Endothelial cell (in vitro differentiated cells): ENCODE measurements around the gene CCDC171. TPM values are rescaled to one million over a fixed set of nuclear protein-coding genes. Genes with fewer than 3 reads are reported as not detected.
A peak's percentile ranks its signal among the peaks of the same experiment; 100 is the strongest.

Source experiments
- DNase-seq: peaks from one replicate; pipeline ENCODE4 v3.0.0; 2021; ENCODE audit warnings: low spot score
- H3K27ac Mint-ChIP-seq: one replicate; pipeline ENCODE4 v1.8.0; 2021; ENCODE audit warnings: mixed read lengths, inconsistent platforms; ENCODE audit not compliant: unreplicated experiment
- H3K27me3 Mint-ChIP-seq: one replicate; pipeline ENCODE4 v1.8.0; 2021; ENCODE audit warnings: mild to moderate bottlenecking, moderate library complexity, mixed read lengths, inconsistent platforms; ENCODE audit not compliant: unreplicated experiment
- H3K36me3 Mint-ChIP-seq: one replicate; pipeline ENCODE4 v1.8.0; 2021; ENCODE audit warnings: mild to moderate bottlenecking, low read depth, mixed read lengths, inconsistent platforms; ENCODE audit not compliant: unreplicated experiment
- H3K4me1 Mint-ChIP-seq: one replicate; pipeline ENCODE4 v1.8.0; 2021; ENCODE audit warnings: mild to moderate bottlenecking, mixed read lengths, inconsistent platforms; ENCODE audit not compliant: unreplicated experiment
- H3K4me3 Mint-ChIP-seq: one replicate; pipeline ENCODE4 v1.8.0; 2021; ENCODE audit warnings: mild to moderate bottlenecking, mixed read lengths, inconsistent platforms; ENCODE audit not compliant: unreplicated experiment
- H3K9me3 Mint-ChIP-seq: one replicate; pipeline ENCODE4 v1.8.0; 2021; ENCODE audit warnings: mixed read lengths, inconsistent platforms; ENCODE audit not compliant: unreplicated experiment
- CTCF ChIP-seq: fragments of 200-600 bp; sonication (generic); IDR thresholded peaks from one replicate; pipeline ENCODE4 v1.5.0; 2021; ENCODE audit warnings: antibody characterized with exemption; ENCODE audit not compliant: unreplicated experiment
- total RNA-seq: library from RNA; stranded (reverse); fragmentation: NEBNext Ultra II Directional; extraction: Animal tissue kit (Norgen Biotek cat#: 25700); gene quantifications from one replicate; pipeline ENCODE4 v1.2.1, GENCODE V29; 2021; ENCODE audit not compliant: unreplicated experiment

CCDC171 gene
- total RNA-seq, 1 donor from 2014 or later: 6.5 TPM

GRCh38 chr9:15722888-15723287 is 170.0 kb downstream of the CCDC171 start:
- no peaks in the 10 kb centered on the region for H3K36me3 Mint-ChIP-seq
- peaks cover 5% of the 10 kb centered on the region for H3K4me1 Mint-ChIP-seq
- H3K27ac Mint-ChIP-seq: peak overlapping the region; percentile 11
- TF ChIP-seq CTCF: no peak
- H3K4me3 Mint-ChIP-seq: no peak overlapping the region
- no peaks in the 10 kb centered on the region for H3K9me3 Mint-ChIP-seq
- no peak for DNase-seq
- no peaks in the 10 kb centered on the region for H3K27me3 Mint-ChIP-seq

- Mint-ChIP-seq H3K27ac (no peak overlapping the region), H3K4me3 (no peak overlapping the region), H3K9me3 (no peaks in the 10 kb centered on the region), H3K4me1 (peaks cover 8% of the 10 kb centered on the region), H3K36me3 (no peaks in the 10 kb centered on the region), H3K27me3 (no peaks in the 10 kb centered on the region)
- TF ChIP-seq CTCF: no peak
- no peak for DNase-seq
Measured at GRCh38 chr9:15724016-15724415, 171.2 kb downstream of the CCDC171 start.

GRCh38 chr9:15724612-15725011 is 171.8 kb downstream of the CCDC171 start:
- Mint-ChIP-seq H3K4me3 (no peak overlapping the region), H3K36me3 (no peaks in the 10 kb centered on the region), H3K27ac (no peak overlapping the region), H3K4me1 (peaks cover 11% of the 10 kb centered on the region), H3K27me3 (no peaks in the 10 kb centered on the region), H3K9me3 (no peaks in the 10 kb centered on the region)
- no peak for TF ChIP-seq CTCF
- DNase-seq: no peak

- H3K36me3 Mint-ChIP-seq: peaks cover under 1% of the 10 kb centered on the region
- H3K27me3 Mint-ChIP-seq: no peaks in the 10 kb centered on the region
- H3K9me3 Mint-ChIP-seq: no peaks in the 10 kb centered on the region
Measured at GRCh38 chr9:15725953-15726352, 173.1 kb downstream of the CCDC171 start.

DNA sequence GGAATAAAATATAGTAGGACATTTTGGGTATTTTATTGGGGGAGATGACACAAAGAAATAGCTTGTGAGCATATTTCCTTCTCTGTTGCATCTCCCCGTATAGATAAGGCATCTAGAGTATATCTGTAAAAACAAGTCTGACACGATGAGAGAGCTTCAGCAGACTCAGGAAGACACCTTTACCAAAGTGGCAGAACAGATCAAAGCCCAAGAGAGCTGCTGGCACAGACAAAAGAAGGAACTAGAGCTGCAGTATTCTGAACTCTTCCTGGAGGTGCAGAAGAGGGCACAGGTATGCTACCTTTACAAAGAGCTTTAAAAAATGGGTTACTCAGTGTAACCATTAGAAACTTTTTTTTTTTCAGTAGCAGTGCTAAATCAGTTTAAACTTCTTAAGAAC is 176.7 kb downstream of the CCDC171 start:
- Mint-ChIP-seq H3K27ac (no peak overlapping the region), H3K9me3 (no peaks in the 10 kb centered on the region), H3K36me3 (peaks cover 4% of the 10 kb centered on the region), H3K27me3 (no peaks in the 10 kb centered on the region), H3K4me1 (peaks cover 6% of the 10 kb centered on the region), H3K4me3 (no peak overlapping the region)
- TF ChIP-seq CTCF: no peak
- DNase-seq: no peak

More at GRCh38 chr9:15725953-15726352, 173.1 kb downstream of the CCDC171 start:
- H3K4me1 Mint-ChIP-seq: peaks cover 9% of the 10 kb centered on the region
- no peak overlapping the region for H3K4me3 Mint-ChIP-seq
- no peak for DNase-seq
- H3K27ac Mint-ChIP-seq: no peak overlapping the region
- no peak for TF ChIP-seq CTCF
